A549 (cell line): ENCODE results near the gene NEUROG1. TPM values are rescaled to one million over a fixed set of nuclear protein-coding genes. Genes with fewer than 3 reads are reported as not detected.

Source experiments
- ATAC-seq, 2 experiments: fragments of 200-7000 bp in 1 of 2; fragments of >200 bp in 1 of 2; cut with Nextera tagmentation in 1 of 2; cut with Tn5 transposase in 1 of 2; 3 replicates each; pipeline versions ENCODE4 v1.8.0 to v1.9.1; 2018 to 2020; ENCODE audit warnings: mild to moderate bottlenecking in 1 of 2, moderate library complexity in 1 of 2
- CTCF ChIA-PET: fragments of 300-600 bp; sonication (Branson Sonifier 250); formaldehyde crosslinking; extraction: SDS; loops from one replicate; lab custom pipeline; 2021; ENCODE audit warnings: antibody characterized with exemption, inconsistent platforms; lab: Yijun Ruan, JAX
- POLR2A ChIA-PET: fragments of 350-600 bp; formaldehyde crosslinking; extraction: SDS; loops from one replicate; lab custom pipeline; 2021; ENCODE audit warnings: antibody characterized with exemption, inconsistent platforms; lab: Yijun Ruan, JAX
- DNase-seq, 2 experiments: peaks; one replicate each; pipeline versions ENCODE4 v3.0.0 to v3.0.0-alpha.2; 2011 to 2016; ENCODE audit warnings: low read depth in 1 of 2, low spot score in 1 of 2
- FAIRE-seq: peaks from 2 replicates; lab custom pipeline; 2011; peaks lifted over from hg19 to GRCh38; lab: Jason Lieb, UNC
- H3K27ac ChIP-seq, 2 experiments: fragments of >200 bp; sonication (Bioruptor Twin); formaldehyde crosslinking; 3 replicates each; pipeline ENCODE4 v1.5.1; 2016 to 2017
- H3K4me1 ChIP-seq: fragments of >200 bp; sonication (Bioruptor Twin); formaldehyde crosslinking; 3 replicates; pipeline ENCODE4 v1.6.1; 2016
- H3K4me2 ChIP-seq: fragments of >200 bp; sonication (Bioruptor Twin); formaldehyde crosslinking; 3 replicates; pipeline ENCODE4 v1.6.1; 2016
- H3K4me3 ChIP-seq: fragments of >200 bp; sonication (Bioruptor Twin); formaldehyde crosslinking; 3 replicates; pipeline ENCODE4 v1.5.1; 2016
- H3K9me3 ChIP-seq: fragments of >200 bp; sonication (Bioruptor Twin); formaldehyde crosslinking; 3 replicates; pipeline ENCODE4 v1.6.1; 2016
- ATOH8 ChIP-seq: fragments of 250-450 bp; sonication (Bioruptor Pico); IDR thresholded peaks from 2 replicates; pipeline ENCODE4 v1.5.0; 2020; ENCODE audit warnings: low read depth, mild to moderate bottlenecking, moderate library complexity
- EHF ChIP-seq: fragments of 250-450 bp; sonication (Bioruptor Pico); IDR thresholded peaks from 2 replicates; pipeline ENCODE4 v1.5.0; 2020; ENCODE audit warnings: mild to moderate bottlenecking
- EHMT2 ChIP-seq: fragments of 200-600 bp; sonication (generic); IDR thresholded peaks from 2 replicates; pipeline ENCODE4 v1.6.1; 2016; ENCODE audit warnings: antibody characterized with exemption, low read depth, mild to moderate bottlenecking, moderate library complexity
- FOSL2 ChIP-seq, 2 experiments: fragments of 450-650 bp in 1 of 2; fragments of >200 bp in 1 of 2; sonication (Bioruptor Twin) in 1 of 2; formaldehyde crosslinking; IDR thresholded peaks; 2 replicates each; pipeline versions ENCODE4 v1.5.0 to v1.6.1; 2016 to 2020; ENCODE audit warnings: mild to moderate bottlenecking in 1 of 2, moderate library complexity in 1 of 2
- HDAC2 ChIP-seq: fragments of 200-600 bp; sonication (generic); IDR thresholded peaks from 2 replicates; pipeline ENCODE4 v1.6.1; 2016
- HES2 ChIP-seq: fragments of >200 bp; sonication (Bioruptor Twin); formaldehyde crosslinking; IDR thresholded peaks from 2 replicates; pipeline ENCODE4 v1.6.1; 2016
- HMGXB4 ChIP-seq: fragments of 250-450 bp; sonication (Bioruptor Pico); IDR thresholded peaks from 2 replicates; pipeline ENCODE4 v1.5.0; 2021; ENCODE audit warnings: mild to moderate bottlenecking, moderate library complexity, borderline replicate concordance
- HOXB5 ChIP-seq: fragments of 250-450 bp; sonication (Bioruptor Pico); IDR thresholded peaks from 2 replicates; pipeline ENCODE4 v1.5.0; 2020; ENCODE audit warnings: mild to moderate bottlenecking, moderate library complexity
- JUNB ChIP-seq: fragments of >200 bp; sonication (Bioruptor Twin); formaldehyde crosslinking; IDR thresholded peaks from 2 replicates; pipeline ENCODE4 v1.6.1; 2016
- MAFK ChIP-seq: fragments of 450-650 bp; IDR thresholded peaks from 2 replicates; pipeline ENCODE4 v1.6.1; 2014; ENCODE audit not compliant: partially characterized antibody
- MAZ ChIP-seq: fragments of 150-350 bp; IDR thresholded peaks from 2 replicates; pipeline ENCODE4 v1.6.1; 2014; ENCODE audit warnings: antibody characterized with exemption, low read depth, low read length, borderline replicate concordance
- MYC ChIP-seq: IDR thresholded peaks from 2 replicates; pipeline ENCODE4 v1.6.1; 2012; ENCODE audit warnings: mild to moderate bottlenecking, inconsistent platforms, low read length, improper control_type of control experiment, borderline replicate concordance
- NR3C1 ChIP-seq: fragments of >200 bp; sonication (Bioruptor Twin); formaldehyde crosslinking; IDR thresholded peaks from 3 replicates; pipeline ENCODE4 v1.6.1; 2017
- PHF8 ChIP-seq: fragments of 200-600 bp; sonication (generic); IDR thresholded peaks from 2 replicates; pipeline ENCODE4 v1.6.1; 2016; ENCODE audit warnings: low read depth, mild to moderate bottlenecking, antibody characterized with exemption, moderate library complexity, borderline replicate concordance
- RAD21 ChIP-seq, 2 experiments: fragments of >200 bp in 1 of 2; sonication (Bioruptor Twin) in 1 of 2; formaldehyde crosslinking in 1 of 2; IDR thresholded peaks in 1 of 2; conservative IDR thresholded peaks in 1 of 2; 2 replicates in 1 of 2; 3 replicates in 1 of 2; pipeline ENCODE4 v1.6.1; 2012 to 2018; ENCODE audit warnings: inconsistent platforms in 1 of 2
- SMC3 ChIP-seq: fragments of >200 bp; sonication (Bioruptor Twin); formaldehyde crosslinking; IDR thresholded peaks from 3 replicates; pipeline ENCODE4 v1.6.1; 2018; ENCODE audit warnings: inconsistent platforms
- USF2 ChIP-seq: fragments of 450-650 bp; IDR thresholded peaks from 2 replicates; pipeline ENCODE4 v1.6.1; 2014; ENCODE audit warnings: antibody characterized with exemption
- ZFP36 ChIP-seq: fragments of 450-650 bp; IDR thresholded peaks from 2 replicates; pipeline ENCODE4 v1.6.1; 2014; ENCODE audit warnings: borderline replicate concordance; ENCODE audit not compliant: partially characterized antibody
- ZSCAN20 ChIP-seq: fragments of 250-450 bp; sonication (Bioruptor Pico); IDR thresholded peaks from 2 replicates; pipeline ENCODE4 v1.8.0; 2022; ENCODE audit warnings: mild to moderate bottlenecking, moderate library complexity
- WGBS: methylation state at CpG from one replicate; pipeline ENCODE4 v1.1.6; 2017; ENCODE audit errors: missing lambda C conversion rate; 5-methylcytosine and 5-hydroxymethylcytosine counted together
- polyA plus RNA-seq, 4 experiments: library from polyadenylated mRNA; depleted of rRNA in 3 of 4; stranded (reverse); fragments of >200 nt; fragmentation: RNase III in 1 of 4; extraction: RNeasy Plus Mini Kit Qiagen cat#74134 plus additional on column Dnase treatment in 1 of 4; gene quantifications; 2 replicates in 3 of 4; 3 replicates in 1 of 4; pipeline ENCODE4 v1.2.3, GENCODE V29; 2011 to 2017
- TF ChIP-seq, protein P1 (sequence below): fragments of 150-350 bp; IDR thresholded peaks from 2 replicates; pipeline ENCODE4 v1.6.1; 2014; ENCODE audit warnings: low read depth, mild to moderate bottlenecking, low read length
- TF ChIP-seq, protein P2 (sequence below): IDR thresholded peaks from 2 replicates; pipeline ENCODE4 v1.6.1; 2012

Gene NEUROG1
- polyA plus RNA-seq, 2 of the 4 experiments (the other 2 are of a cell fraction), result not detected

DNA sequence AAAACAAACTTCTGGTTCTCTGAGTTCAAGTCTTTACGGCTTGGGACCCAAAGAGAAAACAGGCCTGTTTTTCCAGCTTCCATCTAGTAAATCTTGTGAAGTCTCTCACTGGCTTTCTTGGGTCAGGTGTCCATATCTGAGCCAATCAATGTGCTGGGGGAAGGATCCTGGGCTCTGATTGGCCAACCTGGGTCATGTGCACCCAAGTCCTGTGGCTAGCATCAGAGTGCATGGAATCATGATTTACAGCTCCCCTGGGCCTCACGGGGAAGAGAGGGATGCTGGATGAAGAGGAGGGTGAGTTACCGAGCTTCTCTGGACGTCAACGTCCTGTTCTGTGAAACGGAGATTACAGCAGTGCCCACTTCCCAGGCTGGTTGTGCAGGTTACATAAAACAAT lies 23.6 kb upstream of the NEUROG1 start:
- Histone ChIP-seq H3K9me3 (no peaks in the 10 kb centered on the region), H3K4me3 (no peak overlapping the region), H3K4me1 (no peaks in the 10 kb centered on the region), H3K27ac (no peak overlapping the region), H3K4me2 (no peak overlapping the region)
- 79% methylated on average over 6 of the region's 6 CpGs for WGBS
- TF ChIP-seq RAD21 (conservative IDR thresholded peaks at IDR 0.05 in 1 of 2, IDR thresholded peaks at IDR 0.05 in 1 of 2) (no peak), USF2 (peak; percentile 85)
- FAIRE-seq (no peak), ATAC-seq (peak in 1 of 2 experiments; percentile 60; a peak in 3 of 6 replicates), DNase-seq (peak; percentile 38 to 44)
- POLR2A ChIA-PET, result no interaction called here
- CTCF ChIA-PET, result interaction anchor here (0.5 to 34.8 kb wide), 10 partner anchors 2 to 654 kb away, joined by 3 to 1932 read pairs (median 8); partner anchors contain the start of genes CXCL14, DCANP1, SLC25A48 and TIFAB

DNA sequence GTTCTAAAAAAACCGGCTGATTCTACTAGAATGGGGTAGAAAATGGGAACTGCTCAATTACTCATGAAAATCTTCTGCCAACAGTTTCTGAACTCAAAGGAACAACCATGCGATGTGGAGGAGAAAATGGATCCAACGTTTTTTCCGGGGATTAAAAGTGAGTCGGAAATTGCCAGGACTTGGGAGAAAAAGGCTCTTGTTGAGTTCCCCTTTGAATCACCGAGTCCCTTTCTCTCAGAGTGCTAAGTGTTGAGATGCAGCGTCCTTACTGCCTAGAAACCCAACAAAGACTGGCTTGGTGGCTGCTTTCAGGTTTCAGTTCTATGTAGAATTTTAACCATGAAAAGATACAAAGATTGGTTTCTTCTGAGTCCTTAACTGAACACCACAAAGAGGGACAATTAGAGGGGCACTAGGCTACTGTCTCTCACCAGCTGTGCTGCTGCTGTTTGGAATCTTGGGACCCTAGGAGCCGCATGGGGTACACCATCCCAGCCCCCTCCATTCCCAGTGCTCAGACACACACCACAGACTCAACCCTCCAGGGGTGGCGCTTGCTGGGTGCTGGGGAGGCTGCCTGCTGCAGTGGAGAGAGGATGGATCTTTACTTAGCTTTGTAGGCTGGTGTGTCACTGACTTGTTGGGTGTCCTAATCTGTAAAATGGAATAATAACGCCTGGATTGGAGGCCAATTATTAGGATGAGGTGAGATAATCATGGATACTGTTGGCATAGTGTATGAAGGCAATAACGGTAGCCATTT lies 21.5 kb upstream of the NEUROG1 start:
- Histone ChIP-seq H3K4me1 (no peaks in the 10 kb centered on the region), H3K4me2 (no peak overlapping the region), H3K4me3 (no peak overlapping the region), H3K9me3 (no peaks in the 10 kb centered on the region)
- CTCF ChIA-PET, result interaction anchor here (1.5 to 34.8 kb wide), 5 partner anchors 0 to 273 kb away, joined by 3 to 1932 read pairs (median 600); partner anchors contain the start of genes CXCL14, DCANP1 and TIFAB
- no peak for DNase-seq
- no peak for TF ChIP-seq EHF (CRISPR knock-in tag)
- no peak for TF ChIP-seq NR3C1
- no peak for TF ChIP-seq JUNB
- TF ChIP-seq USF2, result no peak
- TF ChIP-seq, protein P1, sequence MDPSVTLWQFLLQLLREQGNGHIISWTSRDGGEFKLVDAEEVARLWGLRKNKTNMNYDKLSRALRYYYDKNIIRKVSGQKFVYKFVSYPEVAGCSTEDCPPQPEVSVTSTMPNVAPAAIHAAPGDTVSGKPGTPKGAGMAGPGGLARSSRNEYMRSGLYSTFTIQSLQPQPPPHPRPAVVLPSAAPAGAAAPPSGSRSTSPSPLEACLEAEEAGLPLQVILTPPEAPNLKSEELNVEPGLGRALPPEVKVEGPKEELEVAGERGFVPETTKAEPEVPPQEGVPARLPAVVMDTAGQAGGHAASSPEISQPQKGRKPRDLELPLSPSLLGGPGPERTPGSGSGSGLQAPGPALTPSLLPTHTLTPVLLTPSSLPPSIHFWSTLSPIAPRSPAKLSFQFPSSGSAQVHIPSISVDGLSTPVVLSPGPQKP, result no peak
- TF ChIP-seq MYC, result no peak
- TF ChIP-seq, protein P2, sequence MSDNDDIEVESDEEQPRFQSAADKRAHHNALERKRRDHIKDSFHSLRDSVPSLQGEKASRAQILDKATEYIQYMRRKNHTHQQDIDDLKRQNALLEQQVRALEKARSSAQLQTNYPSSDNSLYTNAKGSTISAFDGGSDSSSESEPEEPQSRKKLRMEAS, result no peak
- no peak for TF ChIP-seq MAZ
- TF ChIP-seq PHF8, result no peak
- no peak for TF ChIP-seq HMGXB4
- TF ChIP-seq EHMT2, result no peak
- TF ChIP-seq ZSCAN20, result no peak
- no peak for TF ChIP-seq HES2
- no peak for TF ChIP-seq SMC3
- TF ChIP-seq HDAC2, result no peak
- TF ChIP-seq HOXB5 (CRISPR knock-in tag), result no peak
- TF ChIP-seq MAFK, result no peak
- no peak for TF ChIP-seq ZFP36
- TF ChIP-seq ATOH8, result no peak
- TF ChIP-seq FOSL2 (IDR thresholded peaks at IDR 0.05), result no peak
- TF ChIP-seq FOSL2 (CRISPR knock-in tag; IDR thresholded peaks at IDR 0.05), result no peak
- TF ChIP-seq, all 56 proteins: peak for 0
- WGBS, result 44% methylated on average over 10 of the region's 11 CpGs
- no peak overlapping the region for H3K27ac ChIP-seq
- FAIRE-seq, result no peak
- no peak for ATAC-seq
- POLR2A ChIA-PET, result no interaction called here
